ENCODE measurements around the gene NDUFB4.

GRCh38 chr3:120634539-120634938, 38.4 kb downstream of the NDUFB4 start:
- TF ChIP-seq CTCF (IDR thresholded peaks at IDR 0.05; ENCODE audit: insufficient read depth, low read length, poor library complexity, severe bottlenecking): no peak
- no peak for TF ChIP-seq EZH2phosphoT487 (conservative IDR thresholded peaks at IDR 0.05; ENCODE audit: low read length)

Data from SU-DHL-6 (cell line).